Activated CD4-positive, alpha-beta T cell treated with anti-CD3 and anti-CD28 coated beads, Interleukin-2, amount 50 U/mL, for 24 hours (primary cell): ENCODE results near the gene LCA5L.

Experiments
- DNase-seq, 2 donors: peaks; one replicate each; pipeline ENCODE4 v3.0.0-alpha.2; 2020; ENCODE audit warnings: low read depth in 1 of 2, low spot score in 1 of 2

LCA5L gene

GRCh38 chr21:39359382-39359781, 86.2 kb downstream of the LCA5L start:
- no peak for DNase-seq
